GM12891 (cell line): ENCODE results near the gene FNBP1.

Source experiments
- DNase-seq: peaks from one replicate; pipeline ENCODE4 v3.0.0; 2011; ENCODE audit warnings: low spot score; ENCODE audit not compliant: insufficient read length
- FAIRE-seq: peaks from 2 replicates; lab custom pipeline; 2011; peaks lifted over from hg19 to GRCh38; lab: Jason Lieb, UNC
- PAX5 ChIP-seq: IDR thresholded peaks from 2 replicates; pipeline ENCODE4 v1.6.1; 2011; ENCODE audit warnings: low read length, moderate library complexity, mild to moderate bottlenecking; ENCODE audit not compliant: insufficient read depth, severe bottlenecking
- POLR2A ChIP-seq: IDR thresholded peaks from 2 replicates; pipeline ENCODE4 v1.6.1; 2011; ENCODE audit warnings: low read depth, low read length, control low read depth
- POLR2AphosphoS5 ChIP-seq: IDR thresholded peaks from 2 replicates; pipeline ENCODE4 v1.6.1; 2011; ENCODE audit warnings: low read depth, low read length, control low read depth
- POU2F2 ChIP-seq: IDR thresholded peaks from 2 replicates; pipeline ENCODE4 v1.6.1; 2011; ENCODE audit warnings: low read depth, mild to moderate bottlenecking, control low read depth, low read length, moderate library complexity
- SPI1 ChIP-seq: IDR thresholded peaks from 2 replicates; pipeline ENCODE4 v1.6.1; 2011; ENCODE audit warnings: low read depth, low read length, control low read depth
- TAF1 ChIP-seq: IDR thresholded peaks from 2 replicates; pipeline ENCODE4 v1.6.1; 2011; ENCODE audit warnings: low read depth, low read length, control low read depth

FNBP1 gene

GRCh38 chr9:130051855-130052254 lies 8.9 kb upstream of the FNBP1 start:
- DNase-seq, result no peak
- no peak for FAIRE-seq
- no peak for TF ChIP-seq TAF1
- no peak for TF ChIP-seq PAX5
- 0 out of 2 replicates have a peak, but pooled peaks have one; percentile 20 for TF ChIP-seq POU2F2

GRCh38 chr9:130050462-130050861 lies 7.5 kb upstream of the FNBP1 start:
- TF ChIP-seq POLR2AphosphoS5, result no peak
- TF ChIP-seq PAX5, result no peak
- TF ChIP-seq POU2F2, result no peak
- TF ChIP-seq POLR2A, result no peak
- TF ChIP-seq SPI1, result no peak
- TF ChIP-seq TAF1, result no peak
- DNase-seq (no peak), FAIRE-seq (no peak)

- FAIRE-seq (no peak), DNase-seq (no peak)
- TF ChIP-seq SPI1 (no peak), POU2F2 (no peak), POLR2A (no peak)
These were observed 6.6 kb upstream of the FNBP1 start for GRCh38 chr9:130049431-130050210.

GRCh38 chr9:130045725-130046450 lies 2.9 kb upstream of the FNBP1 start:
- no peak for FAIRE-seq
- TF ChIP-seq SPI1 (peak; percentile 40; the same call in 1 of the 2 replicates), PAX5 (no peak)
- DNase-seq, result no peak

- TF ChIP-seq TAF1 (no peak), POLR2A (no peak), POU2F2 (no peak), SPI1 (no peak), POLR2AphosphoS5 (no peak), PAX5 (no peak)
- peak; percentile 43 for FAIRE-seq
- no peak for DNase-seq
These were observed 950 bp upstream of the FNBP1 start for GRCh38 chr9:130043654-130044623.

- DNase-seq (no peak), FAIRE-seq (no peak)
- TF ChIP-seq PAX5 (no peak), POU2F2 (no peak), POLR2AphosphoS5 (no peak), TAF1 (no peak), SPI1 (no peak), POLR2A (no peak)
These were observed 544 bp downstream of the FNBP1 start for GRCh38 chr9:130042406-130042884.

- no peak for DNase-seq
- TF ChIP-seq POLR2AphosphoS5 (no peak; the same call in 1 of the 2 replicates), POU2F2 (no peak), PAX5 (no peak), TAF1 (no peak; the same call in 1 of the 2 replicates), POLR2A (no peak), SPI1 (no peak)
- no peak for FAIRE-seq
These were observed 1.2 kb downstream of the FNBP1 start for GRCh38 chr9:130041648-130042405.

GRCh38 chr9:130040984-130041647 lies 1.9 kb downstream of the FNBP1 start:
- TF ChIP-seq PAX5 (no peak), SPI1 (no peak), TAF1 (no peak), POLR2A (no peak; the same call in 1 of the 2 replicates), POU2F2 (no peak), POLR2AphosphoS5 (no peak; the same call in 1 of the 2 replicates)
- DNase-seq (no peak), FAIRE-seq (no peak)
